NCI-H2196 (cell line): ENCODE results near the gene RBM44.
"Not testable (repeated sequence)": the region's sequence is repeated elsewhere in the genome, so short reads cannot be mapped to it uniquely, and the experiment has no call there.

Source experiments
- DNase-seq: peaks from one replicate; lab custom pipeline; 2025; ENCODE audit not compliant: unreplicated experiment; lab: John Stamatoyannopoulos, UW

The RBM44 gene

DNA sequence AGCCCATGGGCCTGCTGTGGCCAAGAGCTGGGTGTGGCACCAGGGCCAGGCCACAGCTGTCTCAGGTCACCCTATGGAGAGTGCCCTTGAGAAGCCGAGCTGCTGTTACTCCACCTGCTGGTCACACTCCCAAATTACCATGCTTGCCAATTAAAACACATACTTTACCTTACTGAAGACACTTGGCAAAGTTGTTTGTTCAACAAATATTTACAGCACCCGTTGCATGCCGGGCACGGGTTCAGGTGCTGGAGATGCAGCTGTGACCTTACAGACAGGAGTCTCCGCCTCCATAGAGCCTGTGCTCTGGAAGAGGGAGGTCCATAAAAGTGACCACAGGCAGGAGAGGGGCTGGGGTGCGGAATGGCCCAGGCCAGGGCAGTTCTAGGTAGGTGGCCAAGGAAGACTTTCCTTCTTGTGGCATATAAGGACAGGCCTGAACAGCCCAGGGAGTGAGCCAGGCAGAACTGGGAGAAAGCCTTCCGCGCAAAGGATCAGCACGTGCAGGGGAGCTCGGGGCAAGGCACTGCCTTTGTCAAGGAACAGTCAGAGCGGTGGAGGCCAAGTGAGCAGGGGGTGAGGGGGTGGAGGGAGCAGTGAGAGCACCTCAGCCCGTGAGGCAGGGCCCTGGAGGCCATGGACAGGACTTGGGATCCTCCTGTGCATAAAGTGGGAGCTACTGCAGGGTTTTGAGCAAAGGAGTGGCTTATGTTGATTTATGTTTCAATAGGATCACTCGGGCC lies 23.6 kb upstream of the RBM44 start:
- peak; percentile 84 for DNase-seq

DNA sequence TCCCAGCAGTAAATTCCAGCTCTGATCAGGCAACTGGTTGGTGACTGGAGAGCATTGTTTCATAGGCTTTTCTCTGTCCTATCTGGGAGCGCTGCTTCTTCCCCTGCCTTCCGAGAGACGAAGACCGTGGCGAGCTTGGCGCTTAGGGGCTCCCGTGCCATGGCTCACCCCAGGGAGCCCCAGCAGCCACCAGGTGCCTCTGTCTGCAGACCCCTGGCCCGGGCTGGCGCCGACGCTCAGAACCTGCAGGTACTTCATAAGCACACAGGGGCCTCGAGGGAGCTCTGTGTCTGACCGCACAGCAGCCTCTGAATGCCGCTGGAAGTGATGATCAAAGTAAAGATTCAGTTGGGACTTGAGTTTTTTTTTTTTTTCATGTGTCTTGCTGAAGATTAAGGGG lies 19.1 kb upstream of the RBM44 start:
- DNase-seq: no peak

DNA sequence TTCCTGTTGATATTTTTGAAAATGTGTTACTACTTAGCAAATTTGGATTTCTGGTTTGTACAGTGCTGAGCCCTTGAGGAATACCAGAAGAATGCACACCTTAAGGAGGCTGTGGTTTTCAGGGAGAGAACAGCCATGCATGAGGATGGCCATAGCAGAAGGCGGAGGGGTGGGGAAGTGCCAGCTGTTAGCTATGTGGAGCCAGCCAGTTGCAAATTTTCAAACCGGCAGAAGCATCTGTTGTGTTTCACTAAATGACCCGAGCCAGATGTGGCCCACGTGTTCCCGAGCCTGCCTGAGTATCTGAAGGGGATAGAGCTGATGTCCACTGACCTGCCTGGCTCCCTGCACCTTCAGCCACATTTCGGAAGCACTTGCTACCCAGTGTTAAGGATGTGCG lies 16.4 kb upstream of the RBM44 start:
- no peak for DNase-seq

DNA sequence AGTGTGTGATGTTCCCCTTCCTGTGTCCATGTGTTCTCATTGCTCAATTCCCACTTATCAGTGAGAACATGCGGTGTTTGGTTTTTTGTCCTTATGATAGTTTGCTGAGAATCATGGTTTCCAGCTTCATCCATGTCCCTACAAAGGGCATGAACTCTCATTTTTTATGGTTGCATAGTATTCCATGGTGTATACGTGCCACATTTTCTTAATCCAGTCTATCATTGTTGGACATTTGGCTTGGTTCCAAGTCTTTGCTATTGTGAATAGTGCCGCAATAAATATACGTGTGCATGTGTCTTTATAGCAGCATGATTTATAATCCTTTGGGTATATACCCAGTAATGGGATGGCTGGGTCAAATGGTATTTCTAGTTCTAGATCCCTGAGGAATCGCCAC lies 14.9 kb upstream of the RBM44 start:
- DNase-seq: not testable (repeated sequence)

DNA sequence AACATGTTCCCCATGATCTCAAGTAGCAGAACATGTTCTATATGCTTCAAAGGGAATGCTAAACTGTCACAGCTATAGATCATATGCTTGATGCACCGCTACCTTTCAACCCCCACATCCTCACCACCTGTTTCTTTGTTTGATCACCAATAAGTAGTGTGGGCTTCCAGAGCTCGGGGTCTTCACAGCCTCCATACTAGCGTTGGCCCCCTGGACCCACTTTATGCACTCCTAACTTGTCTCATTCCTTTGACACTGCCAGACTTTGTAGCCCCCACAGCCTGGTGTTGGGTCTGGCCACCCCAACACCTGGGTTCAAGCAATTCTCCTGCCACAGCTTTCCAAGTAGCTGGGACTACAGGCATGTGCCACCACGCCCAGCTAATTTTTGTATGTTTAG lies 11.6 kb upstream of the RBM44 start:
- no peak for DNase-seq

DNA sequence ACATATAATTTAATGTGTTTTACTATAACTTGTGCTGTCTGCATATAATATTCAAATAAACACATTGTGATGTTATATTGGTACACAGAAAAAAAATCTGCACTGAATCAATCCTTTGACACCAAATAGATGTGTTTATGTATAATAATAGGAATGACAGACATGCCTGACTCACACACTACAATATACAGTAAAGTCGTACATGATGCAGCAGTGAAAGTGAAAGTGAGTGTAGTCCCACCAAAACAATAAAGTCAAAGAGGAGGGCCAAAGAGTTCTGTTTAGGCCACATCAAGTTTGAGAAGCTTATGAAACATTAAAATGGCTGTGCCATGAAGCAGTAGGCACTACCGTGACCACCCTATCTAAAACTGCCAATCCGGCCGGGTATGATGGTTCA lies 8.2 kb upstream of the RBM44 start:
- DNase-seq: no peak

DNA sequence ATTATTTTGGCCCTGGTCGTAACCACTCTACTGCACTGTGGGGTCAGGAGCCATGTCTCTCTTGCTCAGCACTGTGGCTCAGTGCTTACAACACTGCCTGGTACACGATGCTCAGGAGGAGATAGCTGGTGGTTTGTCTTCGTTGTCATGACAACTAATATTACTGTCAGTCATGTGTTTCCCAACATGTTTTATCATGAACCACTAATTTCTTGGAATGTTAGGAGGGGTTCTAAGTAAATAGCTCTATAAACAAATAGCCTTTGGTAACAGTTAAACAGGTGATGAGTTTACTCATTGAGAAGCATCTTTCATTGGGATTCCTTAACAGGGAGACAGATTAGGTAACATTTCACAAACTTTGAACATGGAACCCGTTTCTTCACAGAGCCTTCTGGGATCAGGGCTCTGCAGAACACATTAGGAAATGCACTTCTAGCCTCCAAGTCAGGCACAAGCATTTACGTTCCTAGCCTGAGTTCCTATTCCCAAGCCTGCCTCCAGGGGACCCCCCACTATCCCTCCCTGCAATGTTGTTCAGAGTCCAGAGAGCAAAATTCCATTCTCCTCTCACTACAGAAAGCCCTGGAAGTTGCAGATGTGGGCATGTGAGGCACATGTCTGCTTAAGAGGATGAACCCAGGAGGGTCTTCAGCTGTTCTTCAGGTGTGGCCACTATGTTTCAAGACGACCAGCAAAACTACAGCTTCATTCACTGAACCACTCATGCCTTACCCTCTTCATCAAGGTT lies 6.4 kb upstream of the RBM44 start:
- DNase-seq: no peak

DNA sequence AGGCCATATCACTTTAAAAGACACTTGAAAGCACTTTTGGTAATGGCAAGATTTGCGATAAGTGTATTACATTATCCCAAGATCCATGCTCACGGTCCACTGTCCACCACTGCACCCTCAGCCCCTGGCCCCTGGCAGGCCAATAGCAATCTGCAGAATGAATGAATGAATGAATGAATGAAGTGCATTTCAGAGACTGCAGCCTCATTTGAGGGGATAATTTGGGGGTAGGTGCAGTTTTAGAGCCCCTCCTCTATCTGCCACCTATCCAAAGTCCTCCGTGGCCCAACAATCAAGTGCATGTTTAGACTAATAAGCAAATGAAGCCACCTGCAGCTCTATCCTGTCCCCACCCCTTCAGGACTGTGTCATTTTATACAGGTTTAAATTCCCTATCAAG lies 1.3 kb upstream of the RBM44 start:
- DNase-seq: no peak

DNA sequence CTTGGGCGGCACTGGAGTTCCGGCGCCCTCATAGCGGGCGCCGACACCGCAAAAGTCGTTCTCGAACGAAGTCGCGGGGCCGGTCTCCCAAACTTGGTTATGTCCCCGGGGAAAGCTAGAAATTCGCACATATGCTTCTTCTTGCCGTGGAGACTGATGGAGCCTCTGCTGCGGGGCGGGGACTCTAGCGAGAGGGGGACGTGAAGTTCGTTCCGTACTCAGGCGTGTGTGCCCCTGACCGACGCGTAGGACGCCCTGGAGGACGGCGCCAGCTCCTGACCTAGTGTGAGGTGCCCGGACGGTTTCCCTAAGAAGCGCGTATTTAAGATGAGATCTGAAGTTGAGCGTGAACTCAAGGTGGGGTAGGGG lies 465 bp downstream of the RBM44 start:
- no peak for DNase-seq

DNA sequence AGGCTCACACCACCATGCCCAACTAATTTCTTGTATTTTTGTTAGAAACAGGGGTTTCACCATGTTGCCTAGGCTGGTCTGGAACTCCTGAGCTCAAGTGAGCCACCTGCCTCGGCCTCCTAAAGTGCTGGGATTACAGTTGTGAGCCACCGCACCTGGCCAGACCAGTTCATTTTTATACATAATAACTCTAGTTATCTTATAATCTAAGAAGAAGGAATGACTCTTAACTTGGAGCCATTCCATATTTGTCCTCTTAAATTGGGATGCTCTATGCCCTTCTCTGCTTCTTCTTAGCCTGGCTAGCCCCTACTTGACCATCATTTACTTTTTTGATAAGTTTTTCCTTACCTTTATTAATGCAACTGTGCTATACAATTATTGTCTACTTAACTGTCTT lies 2.9 kb downstream of the RBM44 start:
- no peak for DNase-seq

DNA sequence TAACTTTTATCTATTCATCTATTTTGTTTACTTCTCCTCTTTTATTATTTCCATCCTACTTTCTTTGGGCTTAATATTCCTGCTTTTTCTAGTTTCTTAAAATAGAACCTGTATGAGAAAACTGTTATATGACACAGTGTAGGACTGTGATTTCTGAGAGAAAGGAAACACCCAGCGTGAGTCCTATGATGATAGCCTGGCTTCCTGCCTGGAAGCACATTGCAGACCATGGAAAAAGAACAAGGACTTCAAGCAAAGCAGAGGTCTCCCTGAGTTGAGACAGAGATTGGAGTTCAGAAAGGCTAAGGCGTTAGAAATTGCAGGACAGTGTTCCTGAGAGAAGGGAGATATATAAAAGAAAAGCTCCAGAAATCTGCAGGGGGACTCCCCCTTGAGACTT lies 7.8 kb downstream of the RBM44 start:
- DNase-seq: no peak

DNA sequence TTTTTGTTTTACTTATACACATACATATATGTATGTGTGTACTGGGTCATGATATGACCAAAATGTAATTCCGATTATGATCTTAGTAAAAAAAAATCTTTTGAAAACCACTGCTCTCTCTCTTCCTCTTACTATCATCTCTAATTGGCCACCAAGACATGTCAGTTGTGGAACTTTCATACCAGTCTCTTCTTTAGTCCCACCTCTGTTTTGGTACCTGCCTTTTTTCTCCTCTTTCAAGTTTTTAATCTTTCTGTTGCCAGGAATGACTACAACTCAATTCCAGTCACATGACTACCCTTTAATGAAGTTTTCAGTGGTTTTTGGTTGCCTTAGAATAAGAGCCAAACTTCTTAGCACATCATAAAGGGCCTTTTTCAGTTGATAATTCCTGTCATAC lies 17.1 kb downstream of the RBM44 start:
- no peak for DNase-seq

DNA sequence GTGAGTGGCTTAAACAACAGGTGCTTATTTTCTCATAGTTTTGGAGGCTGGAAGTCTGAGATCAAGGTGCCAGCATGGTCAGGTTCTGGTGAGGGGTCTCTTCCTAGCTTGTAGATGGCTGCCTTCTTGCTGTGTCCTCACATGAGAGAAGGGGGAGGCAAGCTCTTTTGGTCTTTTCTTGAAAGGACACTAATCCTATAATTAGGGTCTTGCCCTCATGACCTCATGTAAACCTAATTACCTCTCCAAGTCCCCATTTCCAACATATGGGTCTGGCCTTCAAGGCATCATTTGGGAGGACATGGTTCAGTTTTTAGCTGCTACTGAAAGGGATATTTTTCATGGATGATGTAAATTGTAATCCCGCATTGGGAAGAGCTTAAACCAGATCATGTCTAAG lies 18.0 kb downstream of the RBM44 start:
- no peak for DNase-seq

DNA sequence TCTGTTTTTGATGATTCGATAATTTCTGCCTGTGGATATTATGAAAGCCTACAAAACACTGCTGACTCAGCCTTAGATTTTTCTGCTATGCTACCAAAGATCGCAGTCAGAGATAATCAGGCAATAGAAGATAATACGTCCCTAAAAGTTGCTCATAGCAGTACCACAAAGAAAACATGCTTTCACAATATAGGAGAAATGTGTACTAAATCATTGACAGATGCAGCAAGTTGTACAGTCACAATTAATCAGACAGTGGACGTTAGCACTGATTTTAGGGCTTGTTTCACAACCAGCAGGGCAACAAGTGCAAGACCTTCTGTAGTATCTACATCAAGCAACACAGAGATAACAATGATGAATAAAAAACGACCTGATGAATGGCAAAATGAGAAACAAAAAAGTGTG lies 19.5 kb downstream of the RBM44 start:
- DNase-seq: no peak

DNA sequence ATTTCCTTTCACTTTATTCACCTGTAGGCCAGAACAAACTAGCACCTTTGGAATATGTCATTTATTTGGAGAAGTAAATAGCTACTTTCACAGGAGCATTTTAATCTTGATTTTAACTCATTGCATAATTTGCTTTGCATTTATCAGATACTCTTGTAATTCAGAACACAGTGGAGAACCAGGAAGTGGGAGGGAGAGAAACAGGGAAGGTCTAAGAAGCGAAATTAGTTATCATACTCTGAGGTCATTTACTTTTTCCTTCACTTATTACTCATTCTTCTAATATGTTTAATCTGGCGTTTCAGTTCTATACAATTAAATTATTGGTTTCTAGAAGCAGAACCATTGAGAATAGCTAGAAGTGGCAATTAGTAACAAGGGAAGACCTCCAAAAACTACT lies 20.7 kb downstream of the RBM44 start:
- no peak for DNase-seq

DNA sequence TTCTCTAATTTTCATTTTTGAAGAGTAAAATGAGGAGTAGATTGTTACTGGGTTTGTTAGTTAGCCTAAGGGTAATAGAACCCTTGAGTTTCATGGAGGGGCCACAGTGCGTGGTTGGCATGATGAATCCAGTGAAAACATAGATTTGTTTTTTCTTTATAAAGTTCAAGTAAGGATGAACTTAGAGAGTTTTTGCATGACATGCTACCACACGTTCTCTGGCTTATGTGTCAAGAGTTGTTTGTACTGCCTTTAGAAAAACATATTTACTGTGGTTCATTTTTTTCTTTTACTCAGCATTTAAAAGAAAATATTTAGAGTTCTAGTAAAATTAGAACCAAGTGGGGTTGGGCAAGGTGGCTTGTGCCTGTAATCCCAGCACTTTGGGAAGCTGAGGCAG lies 21.8 kb downstream of the RBM44 start:
- no peak for DNase-seq

DNA sequence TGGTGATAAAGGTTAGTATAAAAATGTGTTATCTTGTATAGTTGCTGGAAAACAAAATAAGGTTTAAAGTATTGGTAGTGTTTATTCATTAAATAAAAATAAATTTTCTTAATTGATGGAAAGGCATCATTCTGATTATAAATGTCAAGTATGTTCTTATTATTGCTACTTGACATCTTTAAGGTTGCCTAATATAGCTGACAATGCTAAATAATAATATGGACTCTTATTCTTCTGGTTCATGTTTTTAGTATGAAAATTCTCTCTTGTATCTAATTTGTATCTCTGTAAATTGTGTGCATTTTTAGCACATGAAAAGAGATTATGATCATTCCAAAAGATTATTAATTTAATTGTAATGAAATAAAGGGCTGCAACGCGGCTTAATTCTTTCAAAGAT lies 25.0 kb downstream of the RBM44 start:
- no peak for DNase-seq

DNA sequence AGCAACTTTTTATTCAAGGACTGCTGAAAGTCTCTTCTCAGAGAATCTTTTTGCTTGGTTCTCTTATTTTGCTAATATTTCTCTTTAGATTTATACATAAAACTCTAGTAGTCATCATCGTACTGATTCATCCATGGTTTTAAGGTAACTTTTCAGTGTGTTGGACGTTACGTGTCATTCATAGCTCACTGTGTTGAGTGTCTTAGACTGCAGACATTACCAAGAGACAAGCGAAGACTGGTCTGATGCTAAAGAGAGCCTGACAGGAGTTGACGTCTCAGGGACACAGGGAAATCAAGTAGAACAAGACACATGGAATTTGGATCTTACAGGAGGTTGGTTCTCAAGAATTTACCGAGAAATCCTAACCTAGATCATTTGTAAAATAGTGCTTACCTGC lies 25.5 kb downstream of the RBM44 start:
- no peak for DNase-seq

DNA sequence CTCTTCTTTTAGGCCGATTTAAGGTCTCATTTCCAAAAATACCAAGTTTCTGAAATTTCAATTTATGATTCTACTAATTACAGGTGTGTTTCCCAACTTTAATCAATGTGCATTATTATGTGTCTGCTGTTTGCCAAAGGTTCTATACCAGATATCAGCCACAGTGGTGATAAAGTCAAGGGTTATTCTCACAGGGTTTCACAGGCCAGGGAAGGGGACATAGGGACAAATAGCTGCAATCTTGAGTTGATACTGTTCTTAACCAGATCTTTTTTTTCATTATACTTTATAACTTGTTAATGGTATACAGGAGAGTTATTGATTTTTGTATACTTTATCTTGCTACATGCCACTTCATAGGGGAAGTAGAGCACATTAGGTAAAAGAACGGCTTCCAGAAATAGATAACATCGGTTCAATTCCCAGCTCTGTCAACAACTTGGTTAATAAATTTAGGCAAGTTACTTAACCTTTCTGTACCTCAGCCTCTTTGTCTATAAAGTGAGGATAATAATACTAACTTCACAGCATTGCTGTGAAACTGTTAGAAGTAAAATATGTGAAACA lies 28.9 kb downstream of the RBM44 start:
- no peak for DNase-seq

DNA sequence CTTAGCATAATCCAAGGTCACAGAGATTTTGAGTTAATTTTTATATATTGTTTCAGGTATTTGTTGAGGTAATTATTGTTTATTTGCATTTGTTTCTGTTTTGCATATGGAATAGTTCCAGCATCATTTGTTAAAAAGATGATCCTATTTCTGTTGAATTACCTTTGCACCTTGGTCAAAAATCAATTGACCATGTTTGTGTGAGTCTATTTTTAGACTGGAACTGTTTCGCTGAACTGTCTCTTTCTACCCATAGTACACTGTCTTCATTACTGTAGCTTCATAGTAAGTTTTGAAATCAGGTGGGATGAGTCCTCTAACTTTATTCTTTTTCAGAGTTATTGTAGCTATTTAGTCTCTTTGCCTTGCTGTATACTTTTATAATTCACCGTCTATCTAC lies 31.9 kb downstream of the RBM44 start:
- DNase-seq: no peak

DNA sequence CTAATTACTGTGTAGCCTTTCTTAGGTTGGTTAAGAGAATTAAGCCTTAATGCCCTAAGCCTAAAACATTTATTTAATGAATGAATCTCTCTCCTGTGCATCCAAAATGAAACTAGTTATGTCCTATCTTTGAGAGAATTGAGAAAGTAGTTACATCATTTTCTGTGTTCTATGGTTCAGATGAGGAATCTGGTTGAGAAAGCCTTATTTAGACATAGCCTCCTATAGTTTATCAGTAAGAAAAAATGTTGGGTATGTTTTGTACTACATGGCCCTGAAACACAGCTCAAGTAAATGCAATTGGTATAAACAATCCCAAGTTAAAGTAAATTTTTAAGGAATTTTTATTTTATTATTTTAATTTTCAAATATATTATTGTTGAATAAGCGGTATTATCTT lies 35.0 kb downstream of the RBM44 start:
- no peak for DNase-seq

DNA sequence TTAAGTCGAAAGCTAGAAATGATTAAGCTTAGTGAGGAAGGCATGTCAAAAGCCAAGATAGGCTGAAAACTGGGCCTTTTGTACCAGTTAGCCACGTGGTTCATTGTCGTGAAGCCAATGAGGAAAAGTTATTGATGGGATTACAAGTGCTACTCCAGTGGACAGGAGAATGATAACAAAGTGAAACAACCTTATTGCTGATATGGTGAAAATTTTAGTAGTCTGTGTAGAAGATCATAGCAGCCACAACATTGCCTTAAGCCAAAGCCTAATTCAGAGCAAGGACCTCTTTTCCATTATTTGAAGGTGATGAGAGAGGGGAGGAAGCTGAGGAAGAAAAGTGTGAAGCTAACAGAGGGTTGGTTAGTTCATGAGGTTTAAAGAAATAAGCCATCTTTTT lies 36.8 kb downstream of the RBM44 start:
- no peak for DNase-seq

DNA sequence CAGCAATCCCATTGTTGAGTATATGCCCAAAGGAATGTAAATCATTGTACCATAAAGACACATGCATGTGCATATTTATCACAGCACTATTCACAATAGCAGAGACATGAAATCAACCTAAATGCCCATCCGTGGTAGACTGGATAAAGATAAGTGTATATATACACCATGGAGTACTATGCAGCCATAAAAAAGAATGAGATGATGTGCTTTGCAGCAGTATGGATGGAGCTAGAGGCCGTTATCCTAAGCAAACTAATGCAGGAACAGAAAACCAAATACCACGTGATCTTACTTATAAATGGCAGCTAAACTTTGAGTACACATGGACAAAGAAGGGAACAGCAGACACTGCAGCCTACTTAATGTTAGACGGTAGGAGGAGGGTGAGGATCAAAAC lies 42.5 kb downstream of the RBM44 start:
- no peak for DNase-seq
